ENCODE measurements around the gene FAM174B. TPM values are rescaled to one million over a fixed set of nuclear protein-coding genes. Genes with fewer than 3 reads are reported as not detected.
A peak's percentile ranks its signal among the peaks of the same experiment; 100 is the strongest.

FAM174B gene
- total and polyA plus RNA-seq, 4 donors: 19.0 to 59.6 (median 42.3) TPM

DNA sequence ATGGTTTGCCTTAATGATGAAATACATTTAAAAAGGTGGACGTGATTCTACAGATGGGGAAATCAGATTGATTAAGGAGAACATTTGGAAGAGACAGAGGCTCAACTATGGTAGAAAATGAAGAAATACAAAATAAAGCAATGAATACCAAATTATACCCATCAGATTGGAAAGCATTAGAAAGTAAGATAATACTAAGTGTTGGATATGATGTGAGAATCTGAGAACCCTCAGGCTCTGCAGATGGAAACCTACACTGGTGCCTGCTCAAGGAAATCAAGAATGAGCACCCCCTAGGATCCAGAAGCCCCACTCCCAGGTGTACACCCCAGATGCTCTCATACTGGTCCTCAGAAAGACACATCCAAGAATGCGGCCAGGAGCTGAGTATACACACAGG lies 4.6 kb downstream of the FAM174B start:
- H3K4me3 ChIP-seq: no peak overlapping the region
- H3K27ac ChIP-seq (ENCODE audit: low read depth in 1 of 2, low read length in 1 of 2): no peak overlapping the region
- no peak for ATAC-seq (ENCODE audit: insufficient read depth, low FRiP score)
- H3K27me3 ChIP-seq (ENCODE audit: control insufficient read depth in 3 of 3, insufficient read depth in 3 of 3, low read length in 2 of 3): no peaks in the 10 kb centered on the region
- H3K9ac ChIP-seq (ENCODE audit: insufficient read depth in 1 of 2, low read length in 2 of 2): no peak overlapping the region
- H3K36me3 ChIP-seq (ENCODE audit: control insufficient read depth in 4 of 4, insufficient read depth in 4 of 4, low read length in 4 of 4): peaks cover 0 to 3% (median 0%) of the 10 kb centered on the region in 4 donors
- TF ChIP-seq, protein P1, sequence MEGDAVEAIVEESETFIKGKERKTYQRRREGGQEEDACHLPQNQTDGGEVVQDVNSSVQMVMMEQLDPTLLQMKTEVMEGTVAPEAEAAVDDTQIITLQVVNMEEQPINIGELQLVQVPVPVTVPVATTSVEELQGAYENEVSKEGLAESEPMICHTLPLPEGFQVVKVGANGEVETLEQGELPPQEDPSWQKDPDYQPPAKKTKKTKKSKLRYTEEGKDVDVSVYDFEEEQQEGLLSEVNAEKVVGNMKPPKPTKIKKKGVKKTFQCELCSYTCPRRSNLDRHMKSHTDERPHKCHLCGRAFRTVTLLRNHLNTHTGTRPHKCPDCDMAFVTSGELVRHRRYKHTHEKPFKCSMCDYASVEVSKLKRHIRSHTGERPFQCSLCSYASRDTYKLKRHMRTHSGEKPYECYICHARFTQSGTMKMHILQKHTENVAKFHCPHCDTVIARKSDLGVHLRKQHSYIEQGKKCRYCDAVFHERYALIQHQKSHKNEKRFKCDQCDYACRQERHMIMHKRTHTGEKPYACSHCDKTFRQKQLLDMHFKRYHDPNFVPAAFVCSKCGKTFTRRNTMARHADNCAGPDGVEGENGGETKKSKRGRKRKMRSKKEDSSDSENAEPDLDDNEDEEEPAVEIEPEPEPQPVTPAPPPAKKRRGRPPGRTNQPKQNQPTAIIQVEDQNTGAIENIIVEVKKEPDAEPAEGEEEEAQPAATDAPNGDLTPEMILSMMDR (IDR thresholded peaks at IDR 0.05; ENCODE audit: control extremely low read depth, extremely low read depth): no peak
- peaks cover 0 to 2% (median 0%) of the 10 kb centered on the region in 4 donors for H3K9me3 ChIP-seq (ENCODE audit: control insufficient read depth in 4 of 4, insufficient read depth in 3 of 4, low read length in 3 of 4)
- WGBS, 2 donors: 94 to 96% methylated on average over 2 of the region's 2 CpGs
- no peak for DNase-seq
- H3K4me1 ChIP-seq (ENCODE audit: control insufficient read depth in 5 of 5, insufficient read depth in 5 of 5, low read length in 5 of 5): peaks cover 0 to 42% (median 14%) of the 10 kb centered on the region in 5 donors

DNA sequence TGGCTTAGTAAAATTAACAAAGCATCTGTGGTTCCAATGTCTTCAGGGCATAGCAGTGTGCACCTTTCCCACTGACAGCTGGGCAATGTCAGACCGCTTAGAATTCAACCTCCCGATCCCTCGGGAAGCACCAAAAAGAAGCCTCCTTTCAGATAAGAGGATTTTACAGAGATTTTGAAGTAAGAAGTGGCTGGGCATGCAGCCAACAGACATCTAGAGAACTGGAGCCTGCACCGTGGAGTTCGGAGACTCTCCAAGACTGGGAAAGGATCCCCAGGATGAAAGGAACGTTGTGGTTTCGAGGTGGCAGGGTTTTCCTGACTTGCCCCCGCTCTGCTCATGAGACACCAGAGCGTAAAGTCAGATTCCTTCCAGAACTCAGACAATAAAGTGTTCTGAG lies 5.3 kb downstream of the FAM174B start:
- peaks cover 0 to 42% (median 12%) of the 10 kb centered on the region in 5 donors for H3K4me1 ChIP-seq (ENCODE audit: control insufficient read depth in 5 of 5, insufficient read depth in 5 of 5, low read length in 5 of 5)
- WGBS, 2 donors: 58 to 74% methylated on average over 9 of the region's 9 CpGs
- DNase-seq (peak; percentile 64 to 81 (median 76)), ATAC-seq (ENCODE audit: insufficient read depth, low FRiP score) (no peak)
- H3K9ac ChIP-seq (ENCODE audit: insufficient read depth in 1 of 2, low read length in 2 of 2): peak overlapping the region in 1 of 2 donors; percentile 17
- peaks cover 0 to 2% (median 0%) of the 10 kb centered on the region in 4 donors for H3K9me3 ChIP-seq (ENCODE audit: control insufficient read depth in 4 of 4, insufficient read depth in 3 of 4, low read length in 3 of 4)
- H3K4me3 ChIP-seq: no peak overlapping the region
- H3K27ac ChIP-seq (ENCODE audit: low read depth in 1 of 2, low read length in 1 of 2): peak overlapping the region in 1 of 2 donors; percentile 15
- TF ChIP-seq, protein P1 (IDR thresholded peaks at IDR 0.05; ENCODE audit: control extremely low read depth, extremely low read depth): no peak
- H3K27me3 ChIP-seq (ENCODE audit: control insufficient read depth in 3 of 3, insufficient read depth in 3 of 3, low read length in 2 of 3): no peaks in the 10 kb centered on the region
- peaks cover 0 to 3% (median 0%) of the 10 kb centered on the region in 4 donors for H3K36me3 ChIP-seq (ENCODE audit: control insufficient read depth in 4 of 4, insufficient read depth in 4 of 4, low read length in 4 of 4)

DNA sequence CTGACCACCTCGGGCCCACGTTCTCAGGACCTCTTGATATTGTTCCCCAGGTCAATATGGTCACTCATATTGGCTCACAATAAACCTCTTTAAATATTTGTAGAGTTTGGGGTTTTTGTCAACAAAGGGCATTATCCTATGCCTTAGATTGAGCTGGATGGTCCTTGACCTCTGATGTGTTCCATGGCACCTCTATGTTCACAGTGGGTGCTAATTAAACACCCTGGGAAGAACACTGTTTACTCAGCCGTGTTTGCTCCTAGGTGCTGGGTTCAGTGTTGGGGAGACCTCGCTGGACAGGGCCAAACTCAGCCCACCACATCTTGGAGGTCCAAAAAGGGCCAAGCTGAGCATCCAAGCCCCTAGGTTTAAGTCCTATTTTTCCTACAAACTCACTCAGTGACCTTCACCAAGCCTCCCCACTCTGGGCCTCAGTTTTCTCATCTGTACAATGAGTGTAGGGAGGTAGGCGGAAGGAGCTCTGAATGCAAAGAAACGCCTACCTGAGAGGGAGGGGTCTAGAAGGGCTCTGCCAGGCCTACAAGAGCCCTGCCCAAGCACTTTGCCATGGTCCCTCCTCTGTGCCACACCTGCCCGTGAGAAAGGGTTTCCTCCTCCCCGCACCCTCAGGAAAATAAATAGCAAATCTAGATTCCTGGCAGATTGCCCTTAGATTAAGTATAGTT lies 7.2 kb downstream of the FAM174B start:
- Histone ChIP-seq H3K27me3 (ENCODE audit: control insufficient read depth in 3 of 3, insufficient read depth in 3 of 3, low read length in 2 of 3) (no peaks in the 10 kb centered on the region), H3K9ac (ENCODE audit: insufficient read depth in 1 of 2, low read length in 2 of 2) (no peak overlapping the region), H3K4me3 (no peak overlapping the region), H3K36me3 (ENCODE audit: control insufficient read depth in 4 of 4, insufficient read depth in 4 of 4, low read length in 4 of 4) (peaks cover 0 to 3% (median 0%) of the 10 kb centered on the region in 4 donors), H3K4me1 (ENCODE audit: control insufficient read depth in 5 of 5, insufficient read depth in 5 of 5, low read length in 5 of 5) (peaks cover 0 to 33% (median 8%) of the 10 kb centered on the region in 5 donors), H3K9me3 (ENCODE audit: control insufficient read depth in 4 of 4, insufficient read depth in 3 of 4, low read length in 3 of 4) (peaks cover 0 to 2% (median 0%) of the 10 kb centered on the region in 4 donors), H3K27ac (ENCODE audit: low read depth in 1 of 2, low read length in 1 of 2) (no peak overlapping the region)
- no peak for DNase-seq
- ATAC-seq (ENCODE audit: insufficient read depth, low FRiP score): no peak
- TF ChIP-seq, protein P1 (IDR thresholded peaks at IDR 0.05; ENCODE audit: control extremely low read depth, extremely low read depth): no peak
- 60 to 75% methylated on average over 8 of the region's 8 CpGs for WGBS, 2 donors
